ENCODE results near the gene MVK. TPM values are rescaled to one million over a fixed set of nuclear protein-coding genes. Genes with fewer than 3 reads are reported as not detected.
"Not testable (repeated sequence)": the region's sequence is repeated elsewhere in the genome, so short reads cannot be mapped to it uniquely, and the experiment has no call there.

MVK gene
- total and polyA plus RNA-seq, 2 experiments from 2014 or later = 18.3 to 34.3 TPM

DNA sequence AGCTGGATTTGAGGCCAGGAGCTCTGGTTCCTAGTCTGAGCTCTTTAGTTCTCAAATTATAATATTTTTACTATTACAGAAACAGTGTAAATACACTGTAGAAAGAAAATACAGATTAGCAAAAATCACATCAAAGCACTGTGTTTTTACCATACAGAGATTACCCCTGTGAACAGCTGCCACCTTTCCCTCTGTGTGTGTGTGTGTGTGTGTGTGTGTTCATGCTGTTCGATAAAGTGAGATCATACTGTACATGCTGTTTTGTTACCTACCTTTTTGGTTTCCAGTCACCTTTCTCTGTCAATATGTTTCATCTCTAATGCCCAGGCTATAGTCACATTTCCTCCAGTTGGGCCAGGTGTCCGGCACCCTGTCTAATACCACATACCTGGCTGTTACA is 26.9 kb downstream of the MVK start:
- no peak overlapping the region for H3K4me2 ChIP-seq
- no peaks in the 10 kb centered on the region for H3K36me3 ChIP-seq (replicated peaks; ENCODE audit: insufficient read depth, low read depth)
- H3K27me3 ChIP-seq = no peaks in the 10 kb centered on the region
- no peaks in the 10 kb centered on the region for H3K9me3 ChIP-seq (ENCODE audit: low read depth)
- WGBS (ENCODE audit: low lambda C conversion rate, missing lambda C conversion rate) = 94% methylated on average over 2 of the region's 2 CpGs
- H2AFZ ChIP-seq = no peak overlapping the region
- H3K79me2 ChIP-seq = no peaks in the 10 kb centered on the region
- no peaks in the 10 kb centered on the region for H4K20me1 ChIP-seq (ENCODE audit: insufficient read depth, poor library complexity, severe bottlenecking)
- peaks cover 4% of the 10 kb centered on the region for H3K4me1 ChIP-seq (ENCODE audit: insufficient read depth)
- TF ChIP-seq EZH2phosphoT487 (IDR thresholded peaks at IDR 0.05; ENCODE audit: low read depth, severe bottlenecking, unreplicated experiment) = no peak
- TF ChIP-seq EZH2 (IDR thresholded peaks at IDR 0.05; ENCODE audit: borderline replicate concordance) = no peak
- H3K4me3 ChIP-seq = no peak overlapping the region
- no peak overlapping the region for H3K27ac ChIP-seq
- H3K9me2 ChIP-seq (replicated peaks; ENCODE audit: insufficient read depth) = no peaks in the 10 kb centered on the region
- DNase-seq (ENCODE audit: low spot score) = no peak

DNA sequence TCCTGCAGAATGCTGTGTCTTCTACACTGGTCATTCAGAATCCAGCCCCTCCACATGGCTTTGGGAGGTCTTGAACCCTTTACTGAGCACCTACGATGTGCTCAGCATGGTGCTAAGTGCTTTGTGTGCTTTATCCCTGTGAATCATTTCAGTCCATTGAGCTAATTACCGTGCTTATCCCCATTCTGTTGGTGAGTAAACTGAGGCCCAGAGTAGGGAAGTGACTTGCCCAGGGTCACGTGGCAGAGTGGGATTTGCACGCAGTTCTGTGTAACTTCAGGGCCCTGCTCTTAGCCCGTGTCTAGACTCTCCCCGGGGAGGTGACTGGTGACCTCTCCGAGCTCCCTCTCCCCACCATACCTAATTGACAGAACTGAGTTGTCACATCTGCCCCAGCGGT is 27.4 kb downstream of the MVK start:
- Histone ChIP-seq H3K79me2 (no peaks in the 10 kb centered on the region), H3K4me1 (ENCODE audit: insufficient read depth) (peaks cover 4% of the 10 kb centered on the region), H3K4me3 (no peak overlapping the region), H3K27ac (no peak overlapping the region), H3K4me2 (no peak overlapping the region), H3K9me2 (replicated peaks; ENCODE audit: insufficient read depth) (no peaks in the 10 kb centered on the region), H3K36me3 (replicated peaks; ENCODE audit: insufficient read depth, low read depth) (no peaks in the 10 kb centered on the region), H2AFZ (no peak overlapping the region), H4K20me1 (ENCODE audit: insufficient read depth, poor library complexity, severe bottlenecking) (no peaks in the 10 kb centered on the region), H3K9me3 (ENCODE audit: low read depth) (no peaks in the 10 kb centered on the region), H3K27me3 (no peaks in the 10 kb centered on the region)
- TF ChIP-seq EZH2 (IDR thresholded peaks at IDR 0.05; ENCODE audit: borderline replicate concordance) (no peak), EZH2phosphoT487 (IDR thresholded peaks at IDR 0.05; ENCODE audit: low read depth, severe bottlenecking, unreplicated experiment) (no peak)
- TF ChIP-seq, protein P1, sequence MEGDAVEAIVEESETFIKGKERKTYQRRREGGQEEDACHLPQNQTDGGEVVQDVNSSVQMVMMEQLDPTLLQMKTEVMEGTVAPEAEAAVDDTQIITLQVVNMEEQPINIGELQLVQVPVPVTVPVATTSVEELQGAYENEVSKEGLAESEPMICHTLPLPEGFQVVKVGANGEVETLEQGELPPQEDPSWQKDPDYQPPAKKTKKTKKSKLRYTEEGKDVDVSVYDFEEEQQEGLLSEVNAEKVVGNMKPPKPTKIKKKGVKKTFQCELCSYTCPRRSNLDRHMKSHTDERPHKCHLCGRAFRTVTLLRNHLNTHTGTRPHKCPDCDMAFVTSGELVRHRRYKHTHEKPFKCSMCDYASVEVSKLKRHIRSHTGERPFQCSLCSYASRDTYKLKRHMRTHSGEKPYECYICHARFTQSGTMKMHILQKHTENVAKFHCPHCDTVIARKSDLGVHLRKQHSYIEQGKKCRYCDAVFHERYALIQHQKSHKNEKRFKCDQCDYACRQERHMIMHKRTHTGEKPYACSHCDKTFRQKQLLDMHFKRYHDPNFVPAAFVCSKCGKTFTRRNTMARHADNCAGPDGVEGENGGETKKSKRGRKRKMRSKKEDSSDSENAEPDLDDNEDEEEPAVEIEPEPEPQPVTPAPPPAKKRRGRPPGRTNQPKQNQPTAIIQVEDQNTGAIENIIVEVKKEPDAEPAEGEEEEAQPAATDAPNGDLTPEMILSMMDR (IDR thresholded peaks at IDR 0.05; ENCODE audit: poor library complexity) = no peak
- no peak for DNase-seq (ENCODE audit: low spot score)
- 88% methylated on average over 7 of the region's 8 CpGs for WGBS (ENCODE audit: low lambda C conversion rate, missing lambda C conversion rate)

DNA sequence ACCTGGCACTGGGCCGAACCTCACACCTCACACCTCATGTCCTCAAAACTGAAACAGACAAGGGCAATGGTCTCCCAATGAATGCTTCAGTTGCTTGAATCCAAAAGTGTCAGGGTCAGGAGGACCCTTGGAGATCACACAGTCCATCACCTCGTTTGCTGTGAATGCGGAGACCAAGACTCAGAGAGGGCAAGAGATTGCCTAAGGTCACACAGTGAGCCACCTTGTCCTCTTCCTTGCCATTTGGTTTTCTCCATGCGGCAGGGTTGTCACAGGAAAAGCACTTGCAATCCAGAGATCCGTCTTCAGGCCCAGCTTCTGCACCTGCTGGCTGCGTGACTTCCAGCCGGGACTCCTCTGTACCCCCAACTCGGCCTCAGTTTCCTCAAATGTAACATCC is 28.0 kb downstream of the MVK start:
- Histone ChIP-seq H4K20me1 (ENCODE audit: insufficient read depth, poor library complexity, severe bottlenecking) (no peaks in the 10 kb centered on the region), H3K27ac (no peak overlapping the region), H3K36me3 (replicated peaks; ENCODE audit: insufficient read depth, low read depth) (no peaks in the 10 kb centered on the region), H3K4me3 (no peak overlapping the region), H3K27me3 (no peaks in the 10 kb centered on the region), H3K9me2 (replicated peaks; ENCODE audit: insufficient read depth) (no peaks in the 10 kb centered on the region), H3K4me1 (ENCODE audit: insufficient read depth) (peaks cover 9% of the 10 kb centered on the region), H3K79me2 (no peaks in the 10 kb centered on the region), H3K4me2 (no peak overlapping the region), H3K9me3 (ENCODE audit: low read depth) (no peaks in the 10 kb centered on the region), H2AFZ (no peak overlapping the region)
- 97% methylated on average over 8 of the region's 8 CpGs for WGBS (ENCODE audit: low lambda C conversion rate, missing lambda C conversion rate)
- TF ChIP-seq, protein P1 (IDR thresholded peaks at IDR 0.05; ENCODE audit: poor library complexity) = no peak
- TF ChIP-seq EZH2phosphoT487 (IDR thresholded peaks at IDR 0.05; ENCODE audit: low read depth, severe bottlenecking, unreplicated experiment) (no peak), EZH2 (IDR thresholded peaks at IDR 0.05; ENCODE audit: borderline replicate concordance) (no peak)
- no peak for DNase-seq (ENCODE audit: low spot score)

DNA sequence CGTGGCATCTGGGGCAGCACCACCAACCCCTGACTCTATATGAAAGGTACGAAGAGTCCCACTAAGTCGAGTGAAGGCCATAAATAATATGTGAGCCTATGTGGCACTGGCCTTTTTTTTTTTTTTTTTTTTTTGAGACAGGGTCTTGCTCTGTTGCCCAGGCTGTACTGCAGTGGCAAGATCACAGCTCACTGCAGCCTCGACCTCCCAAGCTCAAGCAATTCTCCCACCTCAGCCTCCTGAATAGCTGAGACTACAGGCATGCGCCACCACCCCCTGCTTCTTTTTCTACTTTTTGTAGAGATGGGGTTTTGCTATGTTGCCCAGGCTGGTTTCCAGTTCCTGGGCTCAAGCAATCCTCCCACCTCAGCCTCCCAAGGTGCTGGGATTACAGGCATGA is 28.5 kb downstream of the MVK start:
- H3K4me3 ChIP-seq; H3K9me3 ChIP-seq (ENCODE audit: low read depth); H3K9me2 ChIP-seq (replicated peaks; ENCODE audit: insufficient read depth); H3K27me3 ChIP-seq; H3K79me2 ChIP-seq; DNase-seq (ENCODE audit: low spot score); H2AFZ ChIP-seq; H3K27ac ChIP-seq; H3K36me3 ChIP-seq (replicated peaks; ENCODE audit: insufficient read depth, low read depth); H3K4me2 ChIP-seq; H4K20me1 ChIP-seq (ENCODE audit: insufficient read depth, poor library complexity, severe bottlenecking): not testable (repeated sequence)
- 89% methylated on average over 5 of the region's 5 CpGs for WGBS (ENCODE audit: low lambda C conversion rate, missing lambda C conversion rate)
- H3K4me1 ChIP-seq (ENCODE audit: insufficient read depth) = peaks cover 15% of the 10 kb centered on the region
